ENCODE results near the gene MMAA.

MMAA gene

GRCh38 chr4:145643295-145643694 lies 24.1 kb downstream of the MMAA start:
- no peak for DNase-seq (ENCODE audit: extremely low read depth, low read depth)
- TF ChIP-seq CTCF (IDR thresholded peaks at IDR 0.05; ENCODE audit: low read depth, low read length): no peak

- TF ChIP-seq CTCF (IDR thresholded peaks at IDR 0.05; ENCODE audit: low read depth, low read length): no peak; the same call in 1 of the 2 replicates
- DNase-seq (ENCODE audit: extremely low read depth, low read depth): no peak
Observed at GRCh38 chr4:145644699-145645098, 25.5 kb downstream of the MMAA start.

GRCh38 chr4:145656156-145656555 lies 37.0 kb downstream of the MMAA start:
- no peak for TF ChIP-seq CTCF (IDR thresholded peaks at IDR 0.05; ENCODE audit: low read depth, low read length)
- DNase-seq (ENCODE audit: extremely low read depth, low read depth): no peak

- no peak for DNase-seq (ENCODE audit: extremely low read depth, low read depth)
- no peak for TF ChIP-seq CTCF (IDR thresholded peaks at IDR 0.05; ENCODE audit: low read depth, low read length)
Observed at GRCh38 chr4:145660064-145660463, 40.9 kb downstream of the MMAA start.

- TF ChIP-seq CTCF (IDR thresholded peaks at IDR 0.05; ENCODE audit: low read depth, low read length): no peak
- DNase-seq (ENCODE audit: extremely low read depth, low read depth): no peak
Observed at GRCh38 chr4:145663194-145663593, 44.0 kb downstream of the MMAA start.

- no peak for DNase-seq (ENCODE audit: extremely low read depth, low read depth)
- no peak for TF ChIP-seq CTCF (IDR thresholded peaks at IDR 0.05; ENCODE audit: low read depth, low read length)
Observed at GRCh38 chr4:145665773-145666172, 46.6 kb downstream of the MMAA start.

- DNase-seq (ENCODE audit: extremely low read depth, low read depth): no peak
- TF ChIP-seq CTCF (IDR thresholded peaks at IDR 0.05; ENCODE audit: low read depth, low read length): no peak
Observed at GRCh38 chr4:145670422-145670821, 51.2 kb downstream of the MMAA start.
